MCF 10A (cell line): ENCODE results near the gene NKG7. TPM values are rescaled to one million over a fixed set of nuclear protein-coding genes. Genes with fewer than 3 reads are reported as not detected.

Experiments
- BruUV-seq: library from RNA; stranded (reverse); fragments of 400-500 nt; replicated peaks from 2 replicates; lab custom pipeline; 2021; lab: Mats Ljungman, UMichigan
- CTCF ChIA-PET: fragments of 300-600 bp; sonication (Branson Sonifier 250); formaldehyde crosslinking; extraction: SDS; loops from one replicate; lab custom pipeline; 2021; ENCODE audit warnings: antibody characterized with exemption, inconsistent platforms; lab: Yijun Ruan, JAX
- POLR2A ChIA-PET: fragments of 300-600, 350-650 bp; sonication (Branson Sonifier 250); formaldehyde crosslinking; extraction: SDS; loops from one replicate; lab custom pipeline; 2020; ENCODE audit warnings: antibody characterized with exemption, inconsistent platforms; lab: Yijun Ruan, JAX
- DNase-seq: peaks from one replicate; pipeline ENCODE4 v3.0.0-alpha.2; 2018; ENCODE audit not compliant: unreplicated experiment
- H3K27ac Mint-ChIP-seq: one replicate; pipeline ENCODE4 v1.8.0; 2022; ENCODE audit warnings: mild to moderate bottlenecking, low read depth, mixed read lengths; ENCODE audit not compliant: unreplicated experiment
- H3K27me3 Mint-ChIP-seq: one replicate; pipeline ENCODE4 v1.8.0; 2022; ENCODE audit warnings: mixed read lengths; ENCODE audit not compliant: insufficient read depth, unreplicated experiment
- H3K36me3 Mint-ChIP-seq: one replicate; pipeline ENCODE4 v1.8.0; 2022; ENCODE audit warnings: mild to moderate bottlenecking, moderate library complexity, mixed read lengths; ENCODE audit not compliant: insufficient read depth, unreplicated experiment
- H3K4me1 Mint-ChIP-seq: one replicate; pipeline ENCODE4 v1.8.0; 2022; ENCODE audit warnings: mixed read lengths; ENCODE audit not compliant: insufficient read depth, unreplicated experiment
- H3K4me3 Mint-ChIP-seq: one replicate; pipeline ENCODE4 v1.8.0; 2022; ENCODE audit warnings: mild to moderate bottlenecking, moderate library complexity, mixed read lengths; ENCODE audit not compliant: unreplicated experiment
- H3K9me3 Mint-ChIP-seq: one replicate; pipeline ENCODE4 v1.8.0; 2022; ENCODE audit warnings: mixed read lengths; ENCODE audit not compliant: unreplicated experiment
- intact Hi-C: fragments of 100-400 bp; cut with micrococcal nuclease; formaldehyde crosslinking; loops from 2 replicates; pipeline ENCODE4 v1.14.1; 2022
- total RNA-seq: library from RNA; stranded (reverse); gene quantifications from 2 replicates; pipeline ENCODE4 v1.2.3, GENCODE V29; 2022
- TF ChIP-seq, protein P1 (sequence below): fragments of 200-600 bp; IDR thresholded peaks from one replicate; pipeline ENCODE4 v1.8.0; 2022; ENCODE audit warnings: antibody characterized with exemption, mild to moderate bottlenecking; ENCODE audit not compliant: unreplicated experiment

NKG7 gene
- total RNA-seq, 1 experiment from 2014 or later = not detected

DNA sequence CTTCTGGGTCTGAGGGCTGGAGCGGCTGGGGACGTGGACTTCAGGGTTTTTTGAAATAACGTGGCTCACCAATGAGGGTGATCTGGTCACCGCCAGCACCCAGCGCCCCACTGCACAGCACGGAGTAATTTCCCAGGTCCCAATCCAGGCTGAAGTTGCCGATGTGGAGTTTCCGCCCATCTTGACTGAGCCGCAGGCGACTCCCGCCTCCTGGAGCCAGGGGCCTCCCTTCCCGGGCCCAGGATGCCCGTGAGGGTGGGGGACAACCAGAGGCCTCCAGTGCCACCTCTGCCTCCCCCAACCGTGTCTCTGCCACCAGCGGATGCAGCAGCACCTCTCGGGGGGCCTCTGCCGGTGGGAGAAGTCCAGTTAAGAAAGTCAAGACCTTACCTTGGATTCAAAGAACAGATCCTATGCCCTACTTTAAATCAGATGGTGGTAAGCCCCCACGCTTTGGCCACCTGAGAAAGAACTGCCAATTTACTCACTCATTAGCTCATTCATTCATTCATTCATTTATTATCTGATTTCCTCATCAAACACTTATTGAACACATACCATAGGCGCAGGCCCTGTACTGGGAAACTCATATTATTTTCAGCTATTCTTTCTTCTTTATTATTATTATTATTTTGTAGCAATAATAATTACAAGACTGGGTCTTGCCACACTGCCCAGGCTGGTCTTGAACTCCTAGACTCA is 34.4 kb downstream of the NKG7 start:
- ChIA-PET CTCF (interaction anchor here (0.5 to 2.2 kb wide), 23 partner anchors 10 to 447 kb away, joined by 3 to 15 read pairs (median 4); no protein-coding TSS in a partner anchor), POLR2A (interaction anchor here (0.6 to 2.5 kb wide), 3 partner anchors 28 to 439 kb away, joined by 3 to 11 read pairs (median 3); partner anchors contain the start of gene ETFB)
- Mint-ChIP-seq H3K27me3 (no peaks in the 10 kb centered on the region), H3K36me3 (no peaks in the 10 kb centered on the region), H3K4me3 (peak overlapping the region; percentile 76), H3K4me1 (peaks cover 11% of the 10 kb centered on the region), H3K27ac (no peak overlapping the region), H3K9me3 (peaks cover 15% of the 10 kb centered on the region)
- no peak for DNase-seq
- intact Hi-C loops = loop anchor here (1.0 to 2.0 kb wide), 2 partner anchors 61 to 135 kb away; no protein-coding TSS in a partner anchor
- no TSS peak for BruUV-seq
- TF ChIP-seq, protein P1, sequence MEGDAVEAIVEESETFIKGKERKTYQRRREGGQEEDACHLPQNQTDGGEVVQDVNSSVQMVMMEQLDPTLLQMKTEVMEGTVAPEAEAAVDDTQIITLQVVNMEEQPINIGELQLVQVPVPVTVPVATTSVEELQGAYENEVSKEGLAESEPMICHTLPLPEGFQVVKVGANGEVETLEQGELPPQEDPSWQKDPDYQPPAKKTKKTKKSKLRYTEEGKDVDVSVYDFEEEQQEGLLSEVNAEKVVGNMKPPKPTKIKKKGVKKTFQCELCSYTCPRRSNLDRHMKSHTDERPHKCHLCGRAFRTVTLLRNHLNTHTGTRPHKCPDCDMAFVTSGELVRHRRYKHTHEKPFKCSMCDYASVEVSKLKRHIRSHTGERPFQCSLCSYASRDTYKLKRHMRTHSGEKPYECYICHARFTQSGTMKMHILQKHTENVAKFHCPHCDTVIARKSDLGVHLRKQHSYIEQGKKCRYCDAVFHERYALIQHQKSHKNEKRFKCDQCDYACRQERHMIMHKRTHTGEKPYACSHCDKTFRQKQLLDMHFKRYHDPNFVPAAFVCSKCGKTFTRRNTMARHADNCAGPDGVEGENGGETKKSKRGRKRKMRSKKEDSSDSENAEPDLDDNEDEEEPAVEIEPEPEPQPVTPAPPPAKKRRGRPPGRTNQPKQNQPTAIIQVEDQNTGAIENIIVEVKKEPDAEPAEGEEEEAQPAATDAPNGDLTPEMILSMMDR = no peak

DNA sequence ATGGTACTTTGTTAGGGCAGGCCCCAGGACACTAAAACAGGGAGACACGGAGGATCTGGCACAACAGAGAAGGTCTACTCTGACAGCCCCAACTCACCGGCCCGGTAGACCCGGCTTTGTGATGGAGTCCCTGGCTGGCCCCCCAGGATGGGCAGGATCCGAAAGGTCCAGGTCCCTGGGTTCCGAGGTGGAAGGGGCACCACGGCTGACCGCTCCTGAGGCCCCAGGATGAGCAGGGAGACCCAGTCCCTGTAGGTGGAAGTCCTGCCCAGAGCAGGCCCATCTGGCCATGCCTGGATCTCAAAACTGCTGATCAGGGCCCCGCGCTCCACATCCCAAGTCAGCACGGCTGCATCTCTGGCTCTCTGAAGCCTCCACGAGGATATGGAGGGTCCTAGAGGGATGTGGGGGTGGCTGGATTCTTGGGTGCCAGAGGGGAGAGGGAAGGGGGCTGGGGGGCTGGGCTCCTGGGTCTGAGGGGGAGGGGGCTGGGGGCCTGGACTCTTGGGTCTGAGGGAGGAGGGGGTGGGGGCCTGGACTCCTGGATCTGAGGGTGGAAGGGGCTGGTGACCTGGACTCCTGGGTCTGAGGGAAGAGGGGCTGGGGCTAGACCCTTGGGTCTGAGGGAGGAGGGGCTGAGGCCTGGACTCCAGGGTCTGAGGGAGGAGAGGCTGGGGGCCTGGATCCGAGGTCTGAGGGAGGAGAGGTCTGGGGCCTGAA is 35.2 kb downstream of the NKG7 start:
- Mint-ChIP-seq H3K27ac (no peak overlapping the region), H3K27me3 (no peaks in the 10 kb centered on the region), H3K9me3 (peaks cover 15% of the 10 kb centered on the region), H3K4me3 (no peak overlapping the region), H3K4me1 (peaks cover 11% of the 10 kb centered on the region), H3K36me3 (no peaks in the 10 kb centered on the region)
- TF ChIP-seq, protein P1 = no peak
- intact Hi-C loops = no loop called here
- ChIA-PET CTCF (interaction anchor here (0.6 to 2.2 kb wide), 14 partner anchors 9 to 447 kb away, joined by 3 to 15 read pairs (median 4); no protein-coding TSS in a partner anchor), POLR2A (interaction anchor here (2.5 kb wide), 1 partner anchor 28 kb away, joined by 11 read pairs; the partner anchor contains the start of gene ETFB)
- no TSS peak for BruUV-seq
- DNase-seq = no peak

DNA sequence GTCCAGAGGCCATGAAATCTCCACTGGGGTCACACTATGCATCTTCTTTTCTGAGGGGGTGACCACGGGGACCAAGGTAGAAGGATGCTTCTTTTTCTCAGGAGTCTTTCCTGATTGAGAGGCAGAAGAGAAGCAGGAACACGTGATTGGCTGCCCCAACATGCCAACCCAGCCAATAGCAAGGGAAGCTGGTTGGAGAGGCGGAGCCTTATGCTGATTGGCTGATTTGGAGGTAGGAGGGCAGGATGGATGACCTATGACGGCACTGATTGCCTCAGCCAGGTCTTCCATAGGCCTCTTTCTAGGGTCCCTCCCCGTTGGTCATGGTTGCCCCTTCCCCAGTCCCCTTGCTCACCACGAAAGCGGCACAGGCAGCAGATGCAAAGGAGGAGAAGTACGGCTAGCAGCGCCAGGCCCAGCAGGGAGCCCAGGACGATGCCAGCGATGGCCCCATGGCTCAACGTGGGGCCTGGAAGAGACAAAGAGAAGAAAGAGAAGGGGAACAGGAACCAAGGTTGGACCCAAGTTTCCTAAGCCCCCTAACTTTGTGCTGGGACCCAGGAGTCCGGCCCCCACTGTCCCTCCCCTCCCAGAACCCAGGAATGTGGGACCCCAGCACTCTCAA is 38.5 kb downstream of the NKG7 start:
- no peak overlapping the region for H3K27ac Mint-ChIP-seq
- BruUV-seq = no TSS peak
- DNase-seq = no peak
- intact Hi-C loops = no loop called here
- no peaks in the 10 kb centered on the region for H3K4me1 Mint-ChIP-seq
- no peak overlapping the region for H3K4me3 Mint-ChIP-seq
- CTCF ChIA-PET = interaction anchor here (0.5 to 0.7 kb wide), 2 partner anchors 59 to 99 kb away, joined by 4 to 9 read pairs; no protein-coding TSS in a partner anchor
- H3K9me3 Mint-ChIP-seq = peaks cover 37% of the 10 kb centered on the region
- peaks cover 7% of the 10 kb centered on the region for H3K36me3 Mint-ChIP-seq
- TF ChIP-seq, protein P1 = no peak
- POLR2A ChIA-PET = no interaction called here
- H3K27me3 Mint-ChIP-seq = no peaks in the 10 kb centered on the region

DNA sequence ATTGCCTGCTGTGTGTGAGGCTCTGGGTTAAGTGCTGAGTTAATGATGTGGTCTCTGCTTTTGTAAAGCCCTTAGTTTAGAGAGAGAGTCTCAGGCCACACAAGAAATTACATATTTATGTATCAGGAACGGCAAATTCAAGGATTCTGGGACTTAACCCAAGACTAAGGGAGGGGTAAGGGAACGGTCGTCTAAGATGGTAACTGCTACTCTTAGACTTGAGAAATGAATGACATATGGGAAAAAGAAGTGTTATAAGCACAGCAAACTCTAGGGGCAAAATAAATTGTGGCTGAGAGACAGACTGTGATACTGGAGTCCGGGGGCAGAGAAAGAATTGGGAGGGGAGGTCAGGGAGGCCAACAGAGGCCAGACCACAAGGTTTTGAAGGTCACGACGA is 40.7 kb downstream of the NKG7 start:
- Mint-ChIP-seq H3K36me3 (peaks cover 7% of the 10 kb centered on the region), H3K9me3 (peaks cover 37% of the 10 kb centered on the region), H3K27ac (no peak overlapping the region), H3K27me3 (no peaks in the 10 kb centered on the region), H3K4me3 (no peak overlapping the region), H3K4me1 (no peaks in the 10 kb centered on the region)
- no TSS peak for BruUV-seq
- TF ChIP-seq, protein P1 = no peak
- ChIA-PET CTCF (no interaction called here), POLR2A (no interaction called here)
- intact Hi-C loops = no loop called here
- DNase-seq = no peak
